DOHH2 (cell line): ENCODE results near the gene SP2.

Experiments
- H3F3A ChIP-seq: fragments of 200-600 bp; sonication (generic), shearing (Covaris generic); 2 replicates; pipeline ENCODE4 v1.6.0; 2016; ENCODE audit warnings: antibody characterized with exemption, mild to moderate bottlenecking; ENCODE audit not compliant: control insufficient read depth, insufficient read depth
- H3K27ac ChIP-seq: fragments of 200-600 bp; sonication (generic); 2 replicates; pipeline ENCODE4 v1.5.1; 2014; ENCODE audit warnings: low read depth, mild to moderate bottlenecking, low read length, moderate library complexity
- H3K27me3 ChIP-seq: fragments of 200-600 bp; sonication (generic); 2 replicates; pipeline ENCODE4 v1.6.1; 2014; ENCODE audit warnings: mild to moderate bottlenecking, low read length, mixed read lengths; ENCODE audit not compliant: control insufficient read depth
- H3K36me3 ChIP-seq: fragments of 200-600 bp; sonication (generic); 2 replicates; pipeline ENCODE4 v1.6.1; 2014; ENCODE audit warnings: mild to moderate bottlenecking, low read length, moderate library complexity, mixed read lengths; ENCODE audit not compliant: control insufficient read depth
- H3K4me1 ChIP-seq: fragments of 200-600 bp; sonication (generic); 2 replicates; pipeline ENCODE4 v1.6.1; 2014; ENCODE audit warnings: mild to moderate bottlenecking, low read length, mixed read lengths; ENCODE audit not compliant: control insufficient read depth
- H3K4me2 ChIP-seq: fragments of 200-600 bp; sonication (generic); 2 replicates; pipeline ENCODE4 v1.6.0; 2014; ENCODE audit warnings: mild to moderate bottlenecking, low read length, moderate library complexity
- H3K4me3 ChIP-seq: fragments of 200-600 bp; sonication (generic); 2 replicates; pipeline ENCODE4 v1.5.1; 2014; ENCODE audit warnings: mild to moderate bottlenecking, low read length, mixed read lengths
- H3K79me2 ChIP-seq: fragments of 200-600 bp; sonication (generic); 2 replicates; pipeline ENCODE4 v1.6.1; 2014; ENCODE audit warnings: mild to moderate bottlenecking, low read length, mixed read lengths; ENCODE audit not compliant: control insufficient read depth
- H3K9me2 ChIP-seq: fragments of 200-600 bp; sonication (generic); replicated peaks from 2 replicates; pipeline ENCODE4 v1.6.1; 2014; ENCODE audit warnings: mild to moderate bottlenecking, low read length, mixed read lengths; ENCODE audit not compliant: control insufficient read depth
- H3K9me3 ChIP-seq: fragments of 200-600 bp; sonication (generic); 2 replicates; pipeline ENCODE4 v1.6.1; 2014; ENCODE audit warnings: antibody characterized with exemption, low read length, mixed read lengths; ENCODE audit not compliant: control insufficient read depth, insufficient read depth
- H4K20me1 ChIP-seq: fragments of 200-600 bp; sonication (generic); 2 replicates; pipeline ENCODE4 v1.6.0; 2014; ENCODE audit warnings: low read depth, mild to moderate bottlenecking, antibody characterized with exemption, low read length, moderate library complexity; ENCODE audit not compliant: control insufficient read depth, insufficient read depth
- EZH2phosphoT487 ChIP-seq: fragments of 200-600 bp; sonication (generic); IDR thresholded peaks from 2 replicates; pipeline ENCODE4 v1.6.1; 2017; ENCODE audit warnings: borderline replicate concordance, mild to moderate bottlenecking, antibody characterized with exemption, low read length, moderate library complexity, mixed read lengths
- TF ChIP-seq, protein P1 (sequence below): fragments of 200-600 bp; sonication (generic); IDR thresholded peaks from one replicate; pipeline ENCODE4 v1.5.1; 2014; ENCODE audit warnings: antibody characterized with exemption, mild to moderate bottlenecking, low read depth, low read length; ENCODE audit not compliant: poor library complexity, severe bottlenecking

SP2 gene

GRCh38 chr17:47966079-47966519 lies 70.1 kb downstream of the SP2 start:
- peaks cover 2% of the 10 kb centered on the region for H3K79me2 ChIP-seq
- no peaks in the 10 kb centered on the region for H3F3A ChIP-seq
- no peaks in the 10 kb centered on the region for H3K36me3 ChIP-seq
- H3K27me3 ChIP-seq, result no peaks in the 10 kb centered on the region; the same call in 1 of the 2 replicates
- no peaks in the 10 kb centered on the region for H4K20me1 ChIP-seq
- no peak overlapping the region for H3K4me2 ChIP-seq
- no peaks in the 10 kb centered on the region for H3K9me2 ChIP-seq
- H3K4me3 ChIP-seq, result no peak overlapping the region
- H3K9me3 ChIP-seq, result no peaks in the 10 kb centered on the region
- H3K27ac ChIP-seq, result no peak overlapping the region
- TF ChIP-seq, protein P1, sequence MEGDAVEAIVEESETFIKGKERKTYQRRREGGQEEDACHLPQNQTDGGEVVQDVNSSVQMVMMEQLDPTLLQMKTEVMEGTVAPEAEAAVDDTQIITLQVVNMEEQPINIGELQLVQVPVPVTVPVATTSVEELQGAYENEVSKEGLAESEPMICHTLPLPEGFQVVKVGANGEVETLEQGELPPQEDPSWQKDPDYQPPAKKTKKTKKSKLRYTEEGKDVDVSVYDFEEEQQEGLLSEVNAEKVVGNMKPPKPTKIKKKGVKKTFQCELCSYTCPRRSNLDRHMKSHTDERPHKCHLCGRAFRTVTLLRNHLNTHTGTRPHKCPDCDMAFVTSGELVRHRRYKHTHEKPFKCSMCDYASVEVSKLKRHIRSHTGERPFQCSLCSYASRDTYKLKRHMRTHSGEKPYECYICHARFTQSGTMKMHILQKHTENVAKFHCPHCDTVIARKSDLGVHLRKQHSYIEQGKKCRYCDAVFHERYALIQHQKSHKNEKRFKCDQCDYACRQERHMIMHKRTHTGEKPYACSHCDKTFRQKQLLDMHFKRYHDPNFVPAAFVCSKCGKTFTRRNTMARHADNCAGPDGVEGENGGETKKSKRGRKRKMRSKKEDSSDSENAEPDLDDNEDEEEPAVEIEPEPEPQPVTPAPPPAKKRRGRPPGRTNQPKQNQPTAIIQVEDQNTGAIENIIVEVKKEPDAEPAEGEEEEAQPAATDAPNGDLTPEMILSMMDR, result no peak
- TF ChIP-seq EZH2phosphoT487, result no peak
- H3K4me1 ChIP-seq, result peaks cover 8% of the 10 kb centered on the region

- no peaks in the 10 kb centered on the region for H3K9me3 ChIP-seq
- H3K27ac ChIP-seq, result no peak overlapping the region
- H3K4me1 ChIP-seq, result peaks cover 23% of the 10 kb centered on the region
- no peaks in the 10 kb centered on the region; the same call in 1 of the 2 replicates for H3K27me3 ChIP-seq
- H3K9me2 ChIP-seq, result no peaks in the 10 kb centered on the region
- no peaks in the 10 kb centered on the region for H4K20me1 ChIP-seq
- H3K4me3 ChIP-seq, result no peak overlapping the region
- peaks cover 5% of the 10 kb centered on the region for H3K36me3 ChIP-seq
- no peaks in the 10 kb centered on the region for H3F3A ChIP-seq
- H3K79me2 ChIP-seq, result peaks cover 18% of the 10 kb centered on the region
- no peak overlapping the region for H3K4me2 ChIP-seq
- no peak for TF ChIP-seq EZH2phosphoT487
- TF ChIP-seq, protein P1, result no peak
Measured at GRCh38 chr17:47967607-47968252, 71.7 kb downstream of the SP2 start.

DNA sequence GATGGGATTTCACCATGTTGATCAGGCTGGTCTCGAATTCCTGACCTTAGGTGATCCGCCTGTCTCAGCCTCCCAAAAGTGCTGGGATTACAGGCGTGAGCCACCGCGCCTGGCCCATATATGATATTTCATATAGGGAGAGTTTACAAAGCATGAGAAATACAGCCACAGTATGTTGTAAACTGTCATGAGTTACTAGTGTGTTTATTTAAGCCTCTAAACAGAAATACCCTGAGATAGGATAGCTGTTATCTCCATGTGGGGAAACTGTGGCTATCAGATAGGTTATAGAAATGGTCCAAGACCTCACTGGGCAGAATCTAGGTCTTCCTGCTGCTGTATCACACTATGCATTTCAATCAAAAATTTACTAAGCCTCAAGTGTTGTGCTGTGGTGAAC lies 72.8 kb downstream of the SP2 start:
- peaks cover 16% of the 10 kb centered on the region for H3K36me3 ChIP-seq
- H3F3A ChIP-seq, result no peaks in the 10 kb centered on the region; the same call in 1 of the 2 replicates
- no peak overlapping the region for H3K4me2 ChIP-seq
- no peaks in the 10 kb centered on the region; the same call in 1 of the 2 replicates for H3K27me3 ChIP-seq
- H4K20me1 ChIP-seq, result no peaks in the 10 kb centered on the region
- H3K79me2 ChIP-seq, result peaks cover 22% of the 10 kb centered on the region
- H3K9me2 ChIP-seq, result no peaks in the 10 kb centered on the region
- no peak for TF ChIP-seq EZH2phosphoT487
- TF ChIP-seq, protein P1, result no peak
- no peaks in the 10 kb centered on the region for H3K9me3 ChIP-seq
- H3K4me3 ChIP-seq, result no peak overlapping the region
- H3K27ac ChIP-seq, result no peak overlapping the region
- peaks cover 26% of the 10 kb centered on the region for H3K4me1 ChIP-seq
